Nephron (organoid): ENCODE data around the gene SLIT1.

Source experiments
- H3K27ac Mint-ChIP-seq, 3 experiments: 2 replicates each; pipeline ENCODE4 v1.8.0; 2020; ENCODE audit warnings: mixed read lengths in 3 of 3, mild to moderate bottlenecking in 2 of 3, moderate library complexity in 1 of 3
- H3K27me3 Mint-ChIP-seq: 2 replicates; pipeline ENCODE4 v1.8.0; 2021; ENCODE audit warnings: low read depth, mild to moderate bottlenecking, moderate library complexity, mixed read lengths
- H3K36me3 Mint-ChIP-seq: 2 replicates; pipeline ENCODE4 v1.8.0; 2020; ENCODE audit warnings: low read depth, mixed read lengths
- H3K4me1 Mint-ChIP-seq: 2 replicates; pipeline ENCODE4 v1.8.0; 2020; ENCODE audit warnings: mixed read lengths
- H3K4me3 Mint-ChIP-seq, 3 experiments: 2 replicates each; pipeline ENCODE4 v1.8.0; 2020; ENCODE audit warnings: mild to moderate bottlenecking in 3 of 3, mixed read lengths in 3 of 3, moderate library complexity in 2 of 3
- H3K9me3 Mint-ChIP-seq: 2 replicates; pipeline ENCODE4 v1.8.0; 2020; ENCODE audit warnings: mixed read lengths
- TF ChIP-seq, protein P1 (sequence below), 3 experiments: fragments of 200-600 bp; sonication (generic); IDR thresholded peaks; one replicate each; pipeline ENCODE4 v1.5.0; 2021; ENCODE audit warnings: antibody characterized with exemption in 3 of 3; ENCODE audit not compliant: unreplicated experiment in 3 of 3

SLIT1 gene

GRCh38 chr10:97207756-97208346, 22.1 kb upstream of the SLIT1 start:
- Mint-ChIP-seq H3K27me3 (peaks cover 13% of the 10 kb centered on the region), H3K4me3 (no peak overlapping the region)

GRCh38 chr10:97207131-97207530, 21.4 kb upstream of the SLIT1 start:
- Mint-ChIP-seq H3K27me3 (peaks cover 13% of the 10 kb centered on the region), H3K4me3 (no peak overlapping the region), H3K9me3 (no peaks in the 10 kb centered on the region), H3K36me3 (no peaks in the 10 kb centered on the region), H3K4me1 (no peaks in the 10 kb centered on the region), H3K27ac (no peak overlapping the region)
- TF ChIP-seq, protein P1, sequence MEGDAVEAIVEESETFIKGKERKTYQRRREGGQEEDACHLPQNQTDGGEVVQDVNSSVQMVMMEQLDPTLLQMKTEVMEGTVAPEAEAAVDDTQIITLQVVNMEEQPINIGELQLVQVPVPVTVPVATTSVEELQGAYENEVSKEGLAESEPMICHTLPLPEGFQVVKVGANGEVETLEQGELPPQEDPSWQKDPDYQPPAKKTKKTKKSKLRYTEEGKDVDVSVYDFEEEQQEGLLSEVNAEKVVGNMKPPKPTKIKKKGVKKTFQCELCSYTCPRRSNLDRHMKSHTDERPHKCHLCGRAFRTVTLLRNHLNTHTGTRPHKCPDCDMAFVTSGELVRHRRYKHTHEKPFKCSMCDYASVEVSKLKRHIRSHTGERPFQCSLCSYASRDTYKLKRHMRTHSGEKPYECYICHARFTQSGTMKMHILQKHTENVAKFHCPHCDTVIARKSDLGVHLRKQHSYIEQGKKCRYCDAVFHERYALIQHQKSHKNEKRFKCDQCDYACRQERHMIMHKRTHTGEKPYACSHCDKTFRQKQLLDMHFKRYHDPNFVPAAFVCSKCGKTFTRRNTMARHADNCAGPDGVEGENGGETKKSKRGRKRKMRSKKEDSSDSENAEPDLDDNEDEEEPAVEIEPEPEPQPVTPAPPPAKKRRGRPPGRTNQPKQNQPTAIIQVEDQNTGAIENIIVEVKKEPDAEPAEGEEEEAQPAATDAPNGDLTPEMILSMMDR (IDR thresholded peaks at IDR 0.05; ENCODE audit: unreplicated experiment in 3 of 3) = no peak

More at GRCh38 chr10:97207756-97208346, 22.1 kb upstream of the SLIT1 start:
- Mint-ChIP-seq H3K36me3 (no peaks in the 10 kb centered on the region), H3K9me3 (no peaks in the 10 kb centered on the region), H3K4me1 (no peaks in the 10 kb centered on the region), H3K27ac (no peak overlapping the region)
- TF ChIP-seq, protein P1 (IDR thresholded peaks at IDR 0.05; ENCODE audit: unreplicated experiment in 3 of 3) = no peak

DNA sequence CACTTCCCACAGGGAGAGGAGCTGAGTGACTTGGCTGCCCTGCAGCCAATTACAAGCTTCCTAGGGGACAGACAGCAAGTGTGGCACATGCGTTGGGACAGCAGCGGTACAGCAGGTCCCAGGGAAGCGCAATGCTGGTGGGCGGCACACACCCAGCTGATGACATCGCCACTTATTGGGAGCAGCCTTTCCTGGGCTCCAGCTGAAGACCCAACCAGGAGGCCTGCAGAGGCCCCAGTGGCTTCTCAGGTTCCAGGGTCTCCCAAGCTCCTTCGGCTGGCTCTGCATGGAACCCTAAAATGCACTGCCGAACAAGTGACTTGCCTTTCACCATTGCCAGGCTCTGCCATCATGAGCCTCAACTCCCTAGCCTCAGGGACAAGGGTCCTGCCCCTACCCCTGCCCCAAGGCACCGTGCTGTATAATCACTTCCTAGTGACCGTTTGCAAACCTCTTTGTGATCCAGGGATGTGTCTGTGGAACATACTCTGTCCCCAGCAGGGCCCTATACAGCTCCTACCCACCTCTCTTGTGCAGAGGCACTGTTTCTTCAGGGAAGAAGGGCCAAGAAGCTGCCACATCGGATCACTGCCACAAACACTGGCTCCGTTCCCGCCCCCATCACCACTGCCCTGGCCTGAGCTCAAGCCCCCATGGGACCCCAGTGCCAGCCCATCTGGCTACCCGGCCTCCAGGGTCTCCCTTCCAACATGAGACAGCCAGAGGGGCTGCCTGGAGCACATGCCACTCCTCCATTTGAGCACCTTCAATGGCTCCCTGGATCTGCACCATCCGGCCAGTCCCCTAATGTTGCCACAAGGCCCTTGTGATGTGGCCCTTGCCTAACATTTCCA, 19.3 kb upstream of the SLIT1 start:
- TF ChIP-seq, protein P1 (IDR thresholded peaks at IDR 0.05; ENCODE audit: unreplicated experiment in 3 of 3) = no peak
- H3K4me3 Mint-ChIP-seq = no peak overlapping the region
- no peaks in the 10 kb centered on the region for H3K9me3 Mint-ChIP-seq

GRCh38 chr10:97203220-97203619, 17.5 kb upstream of the SLIT1 start:
- TF ChIP-seq, protein P1 (IDR thresholded peaks at IDR 0.05; ENCODE audit: unreplicated experiment in 3 of 3) = no peak
- Mint-ChIP-seq H3K4me3 (no peak overlapping the region), H3K27ac (no peak overlapping the region), H3K9me3 (no peaks in the 10 kb centered on the region), H3K27me3 (peaks cover 22% of the 10 kb centered on the region), H3K36me3 (no peaks in the 10 kb centered on the region), H3K4me1 (no peaks in the 10 kb centered on the region)

More for the DNA sequence above, 19.3 kb upstream of the SLIT1 start:
- no peaks in the 10 kb centered on the region for H3K4me1 Mint-ChIP-seq
- H3K27me3 Mint-ChIP-seq = peaks cover 13% of the 10 kb centered on the region
- no peaks in the 10 kb centered on the region for H3K36me3 Mint-ChIP-seq
- H3K27ac Mint-ChIP-seq = no peak overlapping the region

- Mint-ChIP-seq H3K4me3 (no peak overlapping the region), H3K27me3 (peaks cover 45% of the 10 kb centered on the region), H3K4me1 (no peaks in the 10 kb centered on the region), H3K36me3 (no peaks in the 10 kb centered on the region), H3K9me3 (no peaks in the 10 kb centered on the region), H3K27ac (no peak overlapping the region)
- TF ChIP-seq, protein P1 (IDR thresholded peaks at IDR 0.05; ENCODE audit: unreplicated experiment in 3 of 3) = no peak
These were observed 14.9 kb upstream of the SLIT1 start for GRCh38 chr10:97200616-97201015.
